Measurements from ENCODE around the gene UNC13A. TPM values are rescaled to one million over a fixed set of nuclear protein-coding genes. Genes with fewer than 3 reads are reported as not detected.
A peak's percentile ranks its signal among the peaks of the same experiment; 100 is the strongest.

Gene UNC13A
- total RNA-seq, 1 experiment from 2014 or later = 22.2 TPM

DNA sequence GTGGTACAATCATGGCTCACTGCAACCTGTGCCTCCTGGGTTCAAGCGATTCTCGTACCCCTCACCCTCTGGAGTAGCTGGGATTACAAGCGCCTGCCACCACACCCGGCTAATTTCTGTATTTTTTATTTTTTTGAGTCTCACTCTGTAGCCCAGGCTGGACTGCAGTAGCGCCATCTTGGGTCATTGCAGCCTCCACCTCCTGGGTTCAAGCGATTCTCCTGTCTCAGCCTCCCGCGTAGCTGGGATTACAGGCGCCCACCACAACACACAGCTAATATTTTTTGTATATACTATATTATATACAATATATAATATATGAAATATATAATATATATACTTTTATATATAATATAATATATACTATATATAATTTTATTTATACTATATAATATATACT is 80.2 kb downstream of the UNC13A start:
- H2BK15ac ChIP-seq (ENCODE audit: low read depth, low read length) = no peak overlapping the region
- H3K4me1 ChIP-seq (ENCODE audit: insufficient read depth, low read length) = no peaks in the 10 kb centered on the region
- H3K27me3 Mint-ChIP-seq (ENCODE audit: low read depth) = peaks cover 10% of the 10 kb centered on the region
- no peaks in the 10 kb centered on the region for H3K27me3 ChIP-seq (ENCODE audit: insufficient read depth, low read length)
- no CpG with 5 or more reads among the region's 9 CpGs for WGBS (ENCODE audit: extremely low coverage, insufficient read length, low lambda C conversion rate)
- H3K4ac ChIP-seq (ENCODE audit: low read depth, low read length) = no peak overlapping the region
- H4K20me1 ChIP-seq (ENCODE audit: control insufficient read depth, insufficient read depth, insufficient read length) = no peaks in the 10 kb centered on the region
- no peak overlapping the region for H4K5ac ChIP-seq (ENCODE audit: insufficient read length, low read depth, low read length)
- no peak for DNase-seq
- H3K14ac ChIP-seq (ENCODE audit: insufficient read depth, low read length) = no peak overlapping the region
- H3K27ac Mint-ChIP-seq = peak overlapping the region in 1 of 3 experiments; percentile 25; a peak in 1 of 7 replicates
- no peak overlapping the region for H3K56ac ChIP-seq (ENCODE audit: insufficient read length, low read depth, low read length)
- H2BK20ac ChIP-seq (ENCODE audit: low read depth, low read length, poor library complexity, severe bottlenecking) = no peak overlapping the region
- no peak overlapping the region for H2BK12ac ChIP-seq (ENCODE audit: insufficient read length, low read depth, low read length)
- H2BK5ac ChIP-seq (ENCODE audit: insufficient read length, low read length) = no peak overlapping the region
- H3K79me2 ChIP-seq (ENCODE audit: insufficient read depth, low read length) = no peaks in the 10 kb centered on the region
- H2BK120ac ChIP-seq (ENCODE audit: low read depth, low read length, poor library complexity, severe bottlenecking) = no peak overlapping the region
- H3K4me1 Mint-ChIP-seq = peaks cover 20 to 22% of the 10 kb centered on the region in 2 experiments
- H3K9me3 Mint-ChIP-seq = no peaks in the 10 kb centered on the region
- peak overlapping the region in 1 of 2 experiments; percentile 10; a peak in 1 of 5 replicates for H3K4me3 Mint-ChIP-seq
- H3K18ac ChIP-seq (ENCODE audit: insufficient read length, low read depth, low read length) = no peak overlapping the region
- H3K36me3 Mint-ChIP-seq (ENCODE audit: insufficient read depth in 1 of 3, low read depth in 3 of 3) = peaks cover 13 to 16% (median 15%) of the 10 kb centered on the region in 3 experiments; a peak in 6 of 7 replicates
- no peaks in the 10 kb centered on the region for H3K23me2 ChIP-seq (ENCODE audit: insufficient read length, low read depth, low read length, poor library complexity, severe bottlenecking)
- H3K4me2 ChIP-seq (ENCODE audit: insufficient read depth, insufficient read length, low read length) = no peak overlapping the region
- no peak overlapping the region for H3K9ac ChIP-seq (ENCODE audit: extremely low read depth, insufficient read length, low read length)
- no peaks in the 10 kb centered on the region for H3K79me1 ChIP-seq (ENCODE audit: insufficient read depth, low read depth, low read length, poor library complexity, severe bottlenecking)
- no peak overlapping the region for H3K23ac ChIP-seq (ENCODE audit: insufficient read length, low read depth, low read length)
- H3K27ac ChIP-seq (ENCODE audit: insufficient read length, low read depth, low read length) = no peak overlapping the region
- H2AK5ac ChIP-seq (ENCODE audit: insufficient read length, low read length) = no peak overlapping the region
- H3K9me3 ChIP-seq (ENCODE audit: control insufficient read depth, low read depth, low read length) = no peaks in the 10 kb centered on the region
- H3T11ph ChIP-seq (ENCODE audit: low read length) = no peak overlapping the region
- no peak overlapping the region for H2AFZ ChIP-seq (ENCODE audit: low read length)
- TF ChIP-seq CTCF (conservative IDR thresholded peaks at IDR 0.05) = no peak
- no peak overlapping the region for H4K91ac ChIP-seq (ENCODE audit: insufficient read length, low read depth, low read length)
- H4K8ac ChIP-seq (replicated peaks; ENCODE audit: insufficient read length, low read depth, low read length) = no peak overlapping the region

Measured in H9 (cell line).